ENCODE measurements around the gene ATP9B. TPM values are rescaled to one million over a fixed set of nuclear protein-coding genes. Genes with fewer than 3 reads are reported as not detected.

The ATP9B gene
- total RNA-seq, 1 experiment from 2014 or later, result 8.6 TPM

- Histone ChIP-seq H3K4me3 (no peak overlapping the region), H3K4me1 (replicated peaks; ENCODE audit: insufficient read depth) (0 out of 2 replicates have a peak, but pooled peaks cover 5% of the 10 kb centered on the region), H4K20me1 (ENCODE audit: insufficient read depth) (no peaks in the 10 kb centered on the region), H3K79me2 (ENCODE audit: low read depth) (no peaks in the 10 kb centered on the region), H3K4me2 (no peak overlapping the region), H3K9me2 (ENCODE audit: insufficient read depth) (no peaks in the 10 kb centered on the region), H3F3A (ENCODE audit: insufficient read depth, low read depth) (peaks cover 6% of the 10 kb centered on the region), H3K36me3 (ENCODE audit: low read depth) (no peaks in the 10 kb centered on the region), H3K27ac (no peak overlapping the region), H2AFZ (no peak overlapping the region), H3K9me3 (ENCODE audit: insufficient read depth, low read depth) (no peaks in the 10 kb centered on the region), H3K27me3 (ENCODE audit: insufficient read depth, low read depth) (no peaks in the 10 kb centered on the region)
- BruUV-seq (replicated peaks), result no TSS peak
- ChIA-PET CTCF (no interaction called here), POLR2A (ENCODE audit: unreplicated experiment) (no interaction called here)
- intact Hi-C loops (cut with micrococcal nuclease; ENCODE audit: unreplicated experiment), result no loop called here
- no peak for DNase-seq
- TF ChIP-seq CTCF (conservative IDR thresholded peaks at IDR 0.05), result no peak
- TF ChIP-seq EZH2 (IDR thresholded peaks at IDR 0.05; ENCODE audit: low read depth), result no peak
These were observed 128.3 kb downstream of the ATP9B start for GRCh38 chr18:79197531-79197930.

GRCh38 chr18:79199691-79200374 is 130.6 kb downstream of the ATP9B start:
- Histone ChIP-seq H3F3A (ENCODE audit: insufficient read depth, low read depth) (peaks cover 18% of the 10 kb centered on the region), H3K27me3 (ENCODE audit: insufficient read depth, low read depth) (no peaks in the 10 kb centered on the region), H3K79me2 (ENCODE audit: low read depth) (no peaks in the 10 kb centered on the region), H3K36me3 (ENCODE audit: low read depth) (no peaks in the 10 kb centered on the region), H3K4me3 (no peak overlapping the region), H2AFZ (no peak overlapping the region), H3K9me2 (ENCODE audit: insufficient read depth) (no peaks in the 10 kb centered on the region), H3K9me3 (ENCODE audit: insufficient read depth, low read depth) (no peaks in the 10 kb centered on the region), H3K27ac (no peak overlapping the region), H4K20me1 (ENCODE audit: insufficient read depth) (no peaks in the 10 kb centered on the region), H3K4me2 (no peak overlapping the region), H3K4me1 (replicated peaks; ENCODE audit: insufficient read depth) (peaks cover 12% of the 10 kb centered on the region; the same call in 1 of the 2 replicates)
- ChIA-PET POLR2A (ENCODE audit: unreplicated experiment) (no interaction called here), CTCF (no interaction called here)
- BruUV-seq (replicated peaks), result no TSS peak
- TF ChIP-seq EZH2 (IDR thresholded peaks at IDR 0.05; ENCODE audit: low read depth), result no peak
- TF ChIP-seq CTCF (conservative IDR thresholded peaks at IDR 0.05), result no peak
- no peak for DNase-seq
- intact Hi-C loops (cut with micrococcal nuclease; ENCODE audit: unreplicated experiment), result no loop called here

DNA sequence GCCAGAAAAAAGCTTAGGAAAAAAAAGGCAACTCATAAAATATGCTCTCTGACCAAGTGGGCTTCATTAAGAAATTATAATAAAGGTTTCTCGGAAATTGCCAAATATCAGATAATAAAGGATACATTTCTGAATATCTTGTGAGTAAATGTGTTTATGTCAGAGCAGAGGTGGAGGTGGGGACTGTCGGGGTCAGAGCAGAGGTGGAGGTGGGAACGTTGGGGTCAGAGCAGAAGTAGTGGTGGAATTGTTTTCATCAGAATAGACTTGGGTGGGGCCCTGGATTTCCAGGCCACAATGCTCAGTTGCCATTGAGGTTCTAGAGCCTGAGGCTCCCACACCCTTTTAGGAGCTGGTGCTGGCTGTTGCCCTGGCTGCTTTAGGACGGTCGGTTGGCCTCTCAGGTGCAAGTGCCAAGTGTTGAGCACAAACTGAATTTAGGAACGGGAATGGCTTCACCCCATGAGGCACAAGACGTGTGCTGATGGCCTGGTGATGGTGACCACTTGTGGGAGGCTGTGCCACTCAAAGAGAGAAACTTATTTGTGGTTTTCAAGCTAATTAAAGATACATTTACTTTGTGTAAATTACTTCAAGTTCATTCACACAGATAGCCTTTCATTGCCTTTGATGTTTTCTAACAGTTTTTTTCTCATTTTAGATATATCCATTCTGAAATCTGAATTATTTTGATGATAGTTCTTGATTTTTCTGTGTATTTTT is 131.5 kb downstream of the ATP9B start:
- ChIA-PET POLR2A (ENCODE audit: unreplicated experiment) (no interaction called here), CTCF (no interaction called here)
- intact Hi-C loops (cut with micrococcal nuclease; ENCODE audit: unreplicated experiment), result no loop called here
- Histone ChIP-seq H4K20me1 (ENCODE audit: insufficient read depth) (no peaks in the 10 kb centered on the region), H2AFZ (no peak overlapping the region), H3K4me1 (replicated peaks; ENCODE audit: insufficient read depth) (peaks cover 12% of the 10 kb centered on the region; the same call in 1 of the 2 replicates), H3K36me3 (ENCODE audit: low read depth) (no peaks in the 10 kb centered on the region), H3K4me2 (no peak overlapping the region), H3K4me3 (no peak overlapping the region), H3K9me2 (ENCODE audit: insufficient read depth) (no peaks in the 10 kb centered on the region), H3K27ac (no peak overlapping the region), H3K27me3 (ENCODE audit: insufficient read depth, low read depth) (no peaks in the 10 kb centered on the region), H3K79me2 (ENCODE audit: low read depth) (no peaks in the 10 kb centered on the region), H3F3A (ENCODE audit: insufficient read depth, low read depth) (peaks cover 18% of the 10 kb centered on the region), H3K9me3 (ENCODE audit: insufficient read depth, low read depth) (no peaks in the 10 kb centered on the region)
- TF ChIP-seq CTCF (conservative IDR thresholded peaks at IDR 0.05) (no peak), EZH2 (IDR thresholded peaks at IDR 0.05; ENCODE audit: low read depth) (no peak)
- DNase-seq, result no peak
- BruUV-seq (replicated peaks), result no TSS peak

Measured in PC-9 (cell line).